ENCODE data around the gene DNAJC3. TPM values are rescaled to one million over a fixed set of nuclear protein-coding genes. Genes with fewer than 3 reads are reported as not detected.

Gene DNAJC3
- total and polyA plus RNA-seq, 9 of the 15 experiments (the other 6 are each of a cell fraction or from before 2014, with no cell fraction given): 7.8 to 21.8 (median 10.4) TPM

DNA sequence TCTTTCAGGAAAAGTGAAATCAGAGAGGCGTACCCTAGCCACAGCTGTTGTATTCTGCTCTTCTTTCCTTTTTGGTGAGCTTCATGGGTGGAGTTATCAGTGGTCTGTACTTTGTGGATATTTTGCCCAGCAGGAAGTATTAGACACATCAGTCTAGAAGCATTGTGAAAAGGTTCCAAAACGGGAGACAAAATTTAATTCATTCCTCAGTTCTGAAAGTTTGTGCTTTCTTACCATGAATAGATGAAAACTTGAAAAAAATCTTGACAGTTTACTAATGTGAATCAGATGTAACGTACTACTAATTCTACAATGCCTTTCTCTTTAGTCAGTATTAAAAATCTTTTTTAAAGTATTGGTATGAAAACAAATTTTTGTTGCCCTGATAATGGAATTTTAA lies 116.8 kb downstream of the DNAJC3 start (continued):
- TF ChIP-seq ZNF347 (CRISPR knock-in tag; IDR thresholded peaks at IDR 0.05; ENCODE audit: low read depth) (no peak), COPS2 (conservative IDR thresholded peaks at IDR 0.05) (no peak)

- H3K9me1 ChIP-seq (ENCODE audit: control insufficient read depth, insufficient read depth, low read length): no peaks in the 10 kb centered on the region
- no peak overlapping the region for H3K9ac ChIP-seq (ENCODE audit: insufficient read depth in 1 of 2, low read depth in 2 of 2, low read length in 2 of 2)
- no peak for TF ChIP-seq GABPA (tag; conservative IDR thresholded peaks at IDR 0.05; ENCODE audit: low read depth)
- no peak for TF ChIP-seq ZKSCAN3 (CRISPR knock-in tag; IDR thresholded peaks at IDR 0.05)
- TF ChIP-seq ZNF347 (CRISPR knock-in tag; IDR thresholded peaks at IDR 0.05; ENCODE audit: low read depth): no peak
- no peak for TF ChIP-seq E2F8 (IDR thresholded peaks at IDR 0.05; ENCODE audit: low read depth, partially characterized antibody)
- no peak for TF ChIP-seq CC2D1A (IDR thresholded peaks at IDR 0.05)
- no peak for TF ChIP-seq GTF2E2 (tag; IDR thresholded peaks at IDR 0.05)
- TF ChIP-seq NEUROD1 (IDR thresholded peaks at IDR 0.05; ENCODE audit: borderline replicate concordance, low read depth, low read length, partially characterized antibody): no peak
- TF ChIP-seq BRF1 (IDR thresholded peaks at IDR 0.05; ENCODE audit: borderline replicate concordance, extremely low read depth, insufficient read length): no peak
- no peak for TF ChIP-seq HNRNPH1 (optimal IDR thresholded peaks at IDR 0.05; ENCODE audit: low read depth, low read length)
- no peak overlapping the region for H2AFZ ChIP-seq (ENCODE audit: low read depth, low read length)
- H3K4me1 ChIP-seq (replicated peaks in 1 of 2; ENCODE audit: control insufficient read depth in 2 of 2, insufficient read depth in 2 of 2, low read length in 2 of 2): no peaks in the 10 kb centered on the region
- intact Hi-C loops (cut with micrococcal nuclease) (no loop called here), in situ Hi-C loops (cut with MboI) (no loop called here)
- FAIRE-seq: no peak
- no peaks in the 10 kb centered on the region for H3K27me3 ChIP-seq (ENCODE audit: control insufficient read depth in 2 of 2, insufficient read depth in 2 of 2, low read length in 2 of 2)
- no peaks in the 10 kb centered on the region for H3K79me2 ChIP-seq (ENCODE audit: control insufficient read depth, insufficient read depth, low read length)
- H3K36me3 ChIP-seq (ENCODE audit: control insufficient read depth, insufficient read depth, low read length): peaks cover 22% of the 10 kb centered on the region; the same call in 2 of the 3 replicates
- ChIA-PET CTCF (ENCODE audit: low intra/inter-chr PET ratio) (no interaction called here), POLR2A (no interaction called here)
- H3K4me3 ChIP-seq: no peak overlapping the region
- H3K4me2 ChIP-seq (ENCODE audit: insufficient read depth, low read length): no peak overlapping the region
- ATAC-seq: no peak
- no peaks in the 10 kb centered on the region for H4K20me1 ChIP-seq (replicated peaks; ENCODE audit: control insufficient read depth, insufficient read depth, low read length)
- 57% methylated on average over 1 of the region's 2 CpGs for WGBS (ENCODE audit: insufficient coverage, low coverage, missing lambda C conversion rate)
- H3K27ac ChIP-seq (ENCODE audit: extremely low read depth, low read depth, low read length): no peak overlapping the region
- no TSS peak for BruUV-seq (replicated peaks)
- no peaks in the 10 kb centered on the region for H3K9me3 ChIP-seq (replicated peaks; ENCODE audit: control insufficient read depth, insufficient read depth, low read depth, low read length)
- DNase-seq (ENCODE audit: extremely low read depth in 1 of 4, low spot score in 3 of 4): no peak
Measured at GRCh38 chr13:95797016-95797415, 120.1 kb downstream of the DNAJC3 start.

Data from K562 (cell line).